Heart left ventricle (tissue), 16 donors: ENCODE results near the gene DNAH14. TPM values are rescaled to one million over a fixed set of nuclear protein-coding genes. Genes with fewer than 3 reads are reported as not detected.

Experiments used
- ATAC-seq, 4 donors: fragments of 200-7000 bp; cut with Tn5 transposase; one replicate each; pipeline ENCODE4 v1.9.1; 2020 to 2022; ENCODE audit warnings: moderate library complexity in 4 of 4, mild to moderate bottlenecking in 3 of 4, moderate number of reproducible peaks in 1 of 4
- DNase-seq, 5 donors: peaks; one replicate each; pipeline ENCODE4 v3.0.0-alpha.2; 2020
- H3K27ac ChIP-seq, 12 donors: fragments of 200-600 bp; sonication (generic) in 4 of 12; one replicate each; pipeline versions ENCODE4 v1.5.0 to v1.8.0; 2016 to 2022; ENCODE audit warnings: mild to moderate bottlenecking in 2 of 12
- H3K27me3 ChIP-seq, 9 donors: fragments of 200-600 bp; sonication (generic) in 2 of 9; one replicate each; pipeline versions ENCODE4 v1.5.1 to v1.8.0; 2016 to 2022; ENCODE audit warnings: mild to moderate bottlenecking in 3 of 9
- H3K36me3 ChIP-seq, 9 donors: fragments of 200-600 bp; sonication (generic) in 2 of 9; one replicate each; pipeline versions ENCODE4 v1.5.0 to v1.8.0; 2018 to 2022; ENCODE audit warnings: mild to moderate bottlenecking in 2 of 9
- H3K4me1 ChIP-seq, 12 donors: fragments of 200-600 bp; sonication (generic) in 4 of 12; one replicate each; pipeline versions ENCODE4 v1.5.0 to v1.8.0; 2016 to 2022; ENCODE audit warnings: mild to moderate bottlenecking in 3 of 12
- H3K4me3 ChIP-seq, 12 donors: fragments of 200-600 bp; sonication (generic) in 4 of 12; one replicate each; pipeline versions ENCODE4 v1.5.0 to v1.8.0; 2017 to 2022; ENCODE audit warnings: mild to moderate bottlenecking in 9 of 12, moderate library complexity in 4 of 12
- H3K9me3 ChIP-seq, 12 donors: fragments of 200-600 bp; sonication (generic) in 4 of 12; one replicate each; pipeline versions ENCODE4 v1.5.0 to v1.8.0; 2016 to 2022; ENCODE audit warnings: mild to moderate bottlenecking in 1 of 12
- POLR2A ChIP-seq, 2 donors: fragments of 450-650 bp; IDR thresholded peaks; one replicate each; pipeline ENCODE4 v1.6.1; 2017; ENCODE audit warnings: antibody characterized with exemption in 2 of 2, mild to moderate bottlenecking in 2 of 2, moderate library complexity in 2 of 2
- WGBS, 4 donors: extraction: QIAGEN DNeasy Blood & Tissue Kit in 2 of 4; methylation state at CpG; one replicate each; pipeline versions ENCODE4 v1.1.5 to v1.1.7; 2013 to 2018; 5-methylcytosine and 5-hydroxymethylcytosine counted together
- intact Hi-C, 10 donors: fragments of 100-400 bp; cut with DNase I; formaldehyde crosslinking; loops; one replicate each; pipeline versions ENCODE4 v1.11.1 to v1.14.2; 2022
- polyA plus RNA-seq, 2 donors: library from polyadenylated mRNA; stranded (reverse); fragments of 200-250 nt; gene quantifications; one replicate each; pipeline ENCODE4 v1.2.3, GENCODE V29; 2013
- total RNA-seq, 9 donors: library from RNA; depleted of rRNA in 2 of 9; stranded (reverse); fragments of >200 nt in 2 of 9; fragmentation: NEBNext Ultra II Directional in 3 of 9; extraction: Animal tissue kit (Norgen Biotek cat#: 25700) in 3 of 9; gene quantifications; one replicate each; pipeline versions ENCODE4 v1.1.0 to v1.2.4, GENCODE V29; 2016 to 2023
- TF ChIP-seq, protein P1 (sequence below), 12 donors: fragments of 200-600 bp; sonication (generic) in 4 of 12; IDR thresholded peaks; one replicate each; pipeline versions ENCODE4 v1.5.0 to v1.8.0; 2018 to 2022; ENCODE audit warnings: antibody characterized with exemption in 12 of 12, mild to moderate bottlenecking in 5 of 12
- donor health status: ischemic (EF 13 %, LVEDD 7.1; RV severe dilation, severe dysfunction).
- donor health status: healthy with polysubstance abuse.
- donor health status: DM: no; HTN: yes; CAD: no.
- donor health status: DM: no; HTN: no; CAD: no.
- donor health status: ischemic (EF 25% LVEDD 6.9; RV normal size, moderate dysfunction).
- donor health status: ischemic (EF 25% LVEDD 5.7; RV mildly dilated, moderate dysfunction).
- donor health status: healthy.
- donor health status: DM: yes; HTN: yes; CAD: no.
- donor health status: ischemic (EF 35%, LVEDD 5.7; RV mildly dilated, moderate dysfunction).
- donor health status: nonischemic (EF 11% LVEDD 7.7; RV severe dilation, severe dysfunction).
- donor health status: DM: yes; HTN: yes; CAD: no.
- donor health status: PGD.
- donor health status: ischemic (EF 29% LVEDD 5.4; RV normal size, mild dysfunction).
- donor health status: nonischemic (EF 23%, LVEDD 6.1; RV moderate dilation, normal function).

DNAH14 gene
- total and polyA plus RNA-seq, 11 donors, result 0.24 to 6.8 (median 2.8) TPM

DNA sequence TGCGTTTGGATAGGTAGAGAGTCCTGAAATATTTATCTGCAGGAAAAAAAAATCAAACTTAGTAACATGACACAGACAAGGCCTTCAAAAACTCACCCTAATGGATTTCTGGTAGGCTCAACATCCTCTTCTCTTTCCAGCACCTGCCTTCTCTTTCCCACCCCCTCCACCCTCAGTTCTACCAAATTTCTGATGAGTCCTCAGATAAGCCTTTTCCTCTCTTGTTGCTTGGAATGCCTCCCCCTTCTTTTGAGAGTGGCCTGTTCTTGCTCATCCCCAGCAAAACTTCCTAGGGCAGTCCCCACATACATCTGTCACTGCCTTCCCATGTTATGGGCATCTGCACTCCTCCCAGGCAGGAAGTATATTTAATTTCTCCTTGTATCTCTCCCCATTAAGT lies 506.0 kb downstream of the DNAH14 start:
- Histone ChIP-seq H3K4me1 (no peaks in the 10 kb centered on the region), H3K27ac (peak overlapping the region in 1 of 12 donors; percentile 44), H3K36me3 (no peaks in the 10 kb centered on the region), H3K4me3 (no peak overlapping the region), H3K27me3 (no peaks in the 10 kb centered on the region), H3K9me3 (peaks cover 0 to 7% (median 0%) of the 10 kb centered on the region in 12 donors)
- ATAC-seq (peak in 1 of 4 donors; percentile 21), DNase-seq (no peak)
- intact Hi-C loops, result no loop called here
- 94 to 100% (median 97%) methylated on average over 1 of the region's 1 CpG for WGBS, 4 donors
- TF ChIP-seq, protein P1, sequence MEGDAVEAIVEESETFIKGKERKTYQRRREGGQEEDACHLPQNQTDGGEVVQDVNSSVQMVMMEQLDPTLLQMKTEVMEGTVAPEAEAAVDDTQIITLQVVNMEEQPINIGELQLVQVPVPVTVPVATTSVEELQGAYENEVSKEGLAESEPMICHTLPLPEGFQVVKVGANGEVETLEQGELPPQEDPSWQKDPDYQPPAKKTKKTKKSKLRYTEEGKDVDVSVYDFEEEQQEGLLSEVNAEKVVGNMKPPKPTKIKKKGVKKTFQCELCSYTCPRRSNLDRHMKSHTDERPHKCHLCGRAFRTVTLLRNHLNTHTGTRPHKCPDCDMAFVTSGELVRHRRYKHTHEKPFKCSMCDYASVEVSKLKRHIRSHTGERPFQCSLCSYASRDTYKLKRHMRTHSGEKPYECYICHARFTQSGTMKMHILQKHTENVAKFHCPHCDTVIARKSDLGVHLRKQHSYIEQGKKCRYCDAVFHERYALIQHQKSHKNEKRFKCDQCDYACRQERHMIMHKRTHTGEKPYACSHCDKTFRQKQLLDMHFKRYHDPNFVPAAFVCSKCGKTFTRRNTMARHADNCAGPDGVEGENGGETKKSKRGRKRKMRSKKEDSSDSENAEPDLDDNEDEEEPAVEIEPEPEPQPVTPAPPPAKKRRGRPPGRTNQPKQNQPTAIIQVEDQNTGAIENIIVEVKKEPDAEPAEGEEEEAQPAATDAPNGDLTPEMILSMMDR (IDR thresholded peaks at IDR 0.05), result no peak
- TF ChIP-seq POLR2A (IDR thresholded peaks at IDR 0.05), result no peak

DNA sequence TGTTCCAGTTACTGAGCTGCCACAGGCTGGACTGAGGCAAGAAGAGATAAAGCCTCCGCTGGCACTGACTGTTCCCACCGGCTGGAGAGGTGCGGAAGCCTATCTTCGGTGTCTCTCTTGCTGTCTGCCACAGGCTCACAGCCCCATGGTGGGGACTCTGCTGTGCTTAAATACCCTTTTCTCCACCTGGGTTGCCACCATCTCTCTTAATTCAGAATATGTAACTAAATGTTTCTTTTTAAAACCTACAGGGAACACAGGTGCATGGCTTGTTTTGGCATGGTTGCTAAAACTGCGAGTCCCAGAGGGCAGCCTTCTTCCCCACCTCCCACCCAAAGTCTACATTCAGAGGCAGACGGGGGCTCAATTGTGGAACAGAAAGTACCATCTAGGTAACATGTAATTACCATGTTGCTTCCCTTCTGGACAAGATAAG lies 506.5 kb downstream of the DNAH14 start:
- Histone ChIP-seq H3K36me3 (no peaks in the 10 kb centered on the region), H3K4me1 (no peaks in the 10 kb centered on the region), H3K9me3 (peaks cover 0 to 6% (median 0%) of the 10 kb centered on the region in 12 donors), H3K27me3 (no peaks in the 10 kb centered on the region), H3K27ac (peak overlapping the region in 1 of 12 donors; percentile 44), H3K4me3 (no peak overlapping the region)
- DNase-seq (no peak), ATAC-seq (peak; percentile 75 to 86 (median 78))
- 48 to 58% (median 55%) methylated on average over 6 of the region's 6 CpGs for WGBS, 4 donors
- intact Hi-C loops, result no loop called here
- TF ChIP-seq, protein P1 (IDR thresholded peaks at IDR 0.05), result no peak
- TF ChIP-seq POLR2A (IDR thresholded peaks at IDR 0.05), result no peak

- no peaks in the 10 kb centered on the region for H3K9me3 ChIP-seq
- no peaks in the 10 kb centered on the region for H3K36me3 ChIP-seq
- ATAC-seq (peak in 1 of 4 donors; percentile 31), DNase-seq (no peak)
- TF ChIP-seq, protein P1 (IDR thresholded peaks at IDR 0.05), result peak in 10 of 12 donors; percentile 7 to 56 (median 31)
- no peak for TF ChIP-seq POLR2A (IDR thresholded peaks at IDR 0.05)
- H3K27me3 ChIP-seq, result no peaks in the 10 kb centered on the region
- H3K27ac ChIP-seq, result peak overlapping the region in 1 of 12 donors; percentile 90
- no peak overlapping the region for H3K4me3 ChIP-seq
- intact Hi-C loops, result no loop called here
- peaks cover 0 to 7% (median under 1%) of the 10 kb centered on the region in 12 donors for H3K4me1 ChIP-seq
- 84 to 91% (median 88%) methylated on average over 5 of the region's 5 CpGs for WGBS, 4 donors
These were observed 508.4 kb downstream of the DNAH14 start for GRCh38 chr1:225437710-225438437.

DNA sequence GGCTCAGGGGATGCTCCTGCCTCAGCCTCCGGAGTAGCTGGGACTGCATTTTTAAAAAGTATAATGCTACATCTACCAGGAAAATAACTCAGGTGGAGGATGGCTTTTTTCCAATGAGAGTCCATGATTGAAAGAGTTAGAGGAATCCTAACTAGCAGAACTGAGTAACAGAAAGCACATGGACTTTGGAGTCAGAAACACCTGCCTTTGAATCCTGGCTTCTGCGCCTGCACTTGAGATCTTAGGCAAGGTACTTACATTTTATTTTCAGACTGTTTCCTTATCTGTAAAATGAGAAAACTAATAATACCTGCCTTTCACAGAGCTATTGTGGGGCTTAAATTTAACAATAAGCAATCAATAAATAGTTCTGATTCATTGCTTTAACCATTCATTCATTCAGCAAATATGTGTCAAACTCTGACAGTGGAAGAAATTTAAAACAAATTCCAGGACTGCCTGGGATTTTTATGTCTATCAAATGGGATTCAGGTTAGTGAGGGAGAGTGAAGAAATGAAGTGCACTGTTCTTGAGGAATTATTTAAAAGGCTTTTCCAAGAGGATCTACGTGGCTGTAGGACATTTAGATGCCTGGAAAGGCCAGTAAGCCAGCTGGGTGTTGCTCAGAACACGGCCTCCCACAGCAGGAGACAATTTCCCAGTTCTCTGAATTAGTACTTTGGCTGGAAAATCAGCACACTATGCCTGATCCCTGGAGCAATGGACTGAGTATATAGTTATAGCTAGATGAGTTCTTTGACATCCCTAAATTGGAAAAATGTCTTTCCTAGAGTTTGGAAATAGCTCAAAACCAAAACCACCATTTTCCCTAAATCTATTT lies 511.1 kb downstream of the DNAH14 start:
- TF ChIP-seq, protein P1 (IDR thresholded peaks at IDR 0.05), result no peak
- TF ChIP-seq POLR2A (IDR thresholded peaks at IDR 0.05), result no peak
- peaks cover 4 to 33% (median 22%) of the 10 kb centered on the region in 12 donors for H3K4me1 ChIP-seq
- no peaks in the 10 kb centered on the region for H3K36me3 ChIP-seq
- H3K27ac ChIP-seq, result peak overlapping the region in 1 of 12 donors; percentile 90
- no peaks in the 10 kb centered on the region for H3K27me3 ChIP-seq
- ATAC-seq, result no peak
- WGBS, 4 donors, result 86 to 94% (median 91%) methylated on average over 4 of the region's 4 CpGs
- intact Hi-C loops, result no loop called here
- no peak for DNase-seq
- no peaks in the 10 kb centered on the region for H3K9me3 ChIP-seq
- no peak overlapping the region for H3K4me3 ChIP-seq
